Raji (cell line): Measurements from ENCODE around the gene POLE3.

Experiments
- POLR2A ChIP-seq: IDR thresholded peaks from 2 replicates; pipeline ENCODE4 v1.6.1; 2011; ENCODE audit warnings: low read depth, low read length, control low read depth; ENCODE audit not compliant: insufficient read depth

The POLE3 gene, protein sequence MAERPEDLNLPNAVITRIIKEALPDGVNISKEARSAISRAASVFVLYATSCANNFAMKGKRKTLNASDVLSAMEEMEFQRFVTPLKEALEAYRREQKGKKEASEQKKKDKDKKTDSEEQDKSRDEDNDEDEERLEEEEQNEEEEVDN

GRCh38 chr9:113410207-113410864 is at the start of gene POLE3, which contains the start of gene C9orf43:
POLE3 (minus strand) TSS chr9:113410675; CDS start chr9:113410293, 382 bp downstream.
C9orf43 (plus strand) TSS chr9:113410747; CDS start chr9:113413494, 2,747 bp downstream.
- TF ChIP-seq POLR2A = peak; percentile 85

DNA sequence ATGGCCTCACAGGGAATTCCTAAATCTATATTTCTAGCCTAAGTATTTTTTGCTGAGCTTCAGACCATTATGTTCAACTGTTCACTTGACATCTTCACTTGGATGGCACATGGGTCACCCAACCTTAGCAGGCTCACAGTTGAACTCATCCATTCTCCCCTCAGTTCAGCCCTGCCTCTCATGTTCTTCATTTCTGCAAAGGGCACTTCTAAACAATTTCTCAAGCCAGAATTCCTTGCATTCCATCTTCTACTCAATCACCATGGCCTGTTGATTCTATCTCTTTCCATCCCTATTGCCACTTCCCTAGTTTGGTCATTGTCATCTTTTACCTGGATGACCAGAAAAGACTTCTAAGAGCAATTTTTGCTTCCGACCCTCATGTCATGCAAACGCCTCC is 45.8 kb upstream of the POLE3 start:
- no peak for TF ChIP-seq POLR2A

DNA sequence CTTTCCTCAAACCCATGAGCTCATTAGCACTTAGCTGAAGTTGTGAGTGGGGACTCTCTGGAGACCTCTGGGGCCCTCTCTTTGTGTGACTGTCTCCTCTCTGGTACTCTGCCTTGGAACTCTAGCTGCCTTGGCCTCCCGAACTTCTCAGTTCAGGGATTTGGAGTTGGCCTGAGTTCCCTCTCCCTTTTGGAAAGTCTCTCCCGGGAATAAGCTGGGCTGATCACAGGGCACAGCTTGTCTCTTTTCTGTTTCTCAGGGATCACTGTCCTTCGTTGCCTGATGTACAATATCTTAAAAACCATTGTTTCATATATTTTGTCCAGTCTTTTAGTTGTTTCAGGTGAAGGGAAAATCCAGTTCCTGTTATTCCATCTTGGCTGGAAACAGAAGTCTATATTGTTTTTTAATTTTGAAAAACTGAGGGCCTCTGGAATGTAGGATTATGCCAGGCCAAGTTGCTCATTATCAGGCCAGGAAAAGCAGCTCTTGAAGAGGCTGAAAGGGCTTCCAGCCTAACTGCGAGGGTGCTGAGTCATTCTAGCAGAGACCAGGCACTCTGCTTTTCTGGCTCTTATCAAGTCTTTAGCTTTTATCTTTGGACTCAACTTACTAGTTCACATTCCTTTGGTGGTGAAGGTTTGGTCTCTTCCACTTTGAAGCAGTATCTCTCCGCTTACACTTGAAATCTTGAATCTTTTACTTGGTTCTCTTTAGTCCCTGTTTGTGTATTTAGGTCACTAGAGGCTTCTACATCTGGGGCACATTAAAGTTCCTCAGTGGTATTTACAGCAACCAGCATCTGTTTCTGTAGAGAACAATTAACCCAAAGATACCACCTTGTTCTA is 44.7 kb upstream of the POLE3 start:
- no peak for TF ChIP-seq POLR2A

DNA sequence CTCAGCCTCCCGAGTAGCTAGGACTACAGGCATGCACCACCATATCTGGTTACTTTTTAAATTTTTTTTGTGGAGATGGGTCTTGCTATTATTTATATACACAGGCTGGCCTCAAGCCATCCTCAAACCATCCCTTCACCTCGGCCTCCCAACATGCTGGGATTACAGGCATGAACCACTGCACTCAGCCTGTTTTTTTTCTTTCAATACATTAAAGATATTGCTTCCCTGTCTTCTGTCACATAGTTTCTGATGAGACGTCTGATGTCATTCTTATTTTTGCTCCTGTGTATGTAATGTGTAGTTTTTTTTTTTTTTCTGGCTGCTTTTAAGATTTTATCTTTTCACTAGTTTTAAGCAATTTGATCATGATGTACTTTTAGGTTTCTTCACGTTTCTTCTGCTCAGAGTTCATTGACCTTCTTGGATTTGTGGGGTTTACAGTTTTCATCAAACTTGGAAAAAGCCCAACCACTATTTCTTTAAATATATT is 41.7 kb upstream of the POLE3 start:
- no peak for TF ChIP-seq POLR2A

- TF ChIP-seq POLR2A = no peak
Observed at GRCh38 chr9:113449376-113449775, 38.9 kb upstream of the POLE3 start.

DNA sequence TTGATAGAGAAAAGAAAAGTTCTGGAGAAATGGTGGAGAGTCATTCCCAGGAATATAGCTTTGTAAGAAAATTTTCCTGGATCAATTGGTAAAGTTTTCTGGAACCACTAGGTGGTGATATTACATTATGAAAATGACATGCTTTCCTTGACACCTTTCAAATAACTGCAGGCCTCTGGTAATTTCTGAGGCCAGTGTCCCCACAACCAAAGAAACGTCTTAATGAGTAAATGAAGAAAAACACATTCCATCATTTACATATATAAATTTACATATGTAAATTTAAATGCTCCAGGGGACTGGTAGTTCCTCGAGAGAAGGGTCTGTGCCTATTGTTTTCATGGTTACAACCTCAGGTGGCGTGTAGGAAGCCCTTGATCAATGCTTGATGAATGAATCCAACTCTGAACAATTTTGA is 35.9 kb upstream of the POLE3 start:
- no peak for TF ChIP-seq POLR2A

DNA sequence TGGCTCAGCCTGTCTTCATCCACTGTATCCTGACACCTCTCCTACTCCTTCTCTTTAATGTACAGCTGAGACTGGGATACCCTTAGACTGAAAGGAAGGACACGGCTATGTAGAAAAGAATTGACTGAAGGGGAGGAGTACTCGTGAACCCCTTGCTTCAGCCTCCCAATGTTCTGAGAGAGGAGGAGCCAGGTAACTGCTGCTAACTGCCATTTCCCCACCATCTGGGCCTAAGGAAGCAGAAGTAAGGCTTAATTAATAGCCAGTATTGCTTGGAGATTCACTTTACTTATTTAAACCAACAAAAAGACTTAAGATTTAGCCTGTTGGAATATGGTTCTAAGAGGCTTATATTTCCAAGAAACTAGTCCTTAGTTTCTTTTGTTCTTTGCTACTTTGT is 34.3 kb upstream of the POLE3 start:
- no peak for TF ChIP-seq POLR2A

DNA sequence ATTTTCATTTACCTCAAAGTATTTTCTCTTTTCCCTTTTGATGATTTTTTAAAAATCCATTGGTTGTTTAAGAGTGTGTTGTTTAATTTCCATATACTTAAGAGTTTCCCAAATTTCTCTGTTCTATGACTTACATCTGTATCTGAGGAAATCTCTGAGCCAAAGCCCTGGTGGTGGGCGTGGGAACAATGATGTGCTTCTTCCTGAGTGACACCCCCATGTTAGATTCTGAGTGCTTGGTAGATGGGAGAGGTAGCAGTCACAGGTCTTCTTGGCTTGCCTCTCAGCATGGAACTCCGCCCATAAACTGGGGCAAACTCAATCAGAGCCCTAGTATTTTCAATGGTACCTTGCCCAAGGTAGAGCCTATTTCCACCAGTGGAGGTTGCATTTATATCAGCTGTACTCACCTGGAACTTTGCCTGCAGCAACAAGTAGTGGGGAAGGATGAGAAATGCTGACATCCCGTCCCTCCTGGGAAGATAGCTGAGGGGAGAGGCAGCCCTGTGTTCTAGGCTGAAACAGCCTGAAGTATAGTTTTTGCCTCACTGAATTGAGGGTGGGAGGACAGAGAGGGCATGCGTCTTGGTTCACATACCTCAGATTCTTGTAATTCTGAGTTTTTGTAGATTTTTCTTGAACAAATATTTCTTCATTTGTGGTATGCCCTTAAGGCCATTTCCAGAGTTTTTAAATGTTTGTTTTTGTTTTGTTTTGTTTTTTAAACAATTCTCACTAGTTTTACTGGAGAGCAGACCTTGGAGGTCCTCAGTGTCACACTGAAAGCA is 26.4 kb upstream of the POLE3 start:
- TF ChIP-seq POLR2A = no peak

DNA sequence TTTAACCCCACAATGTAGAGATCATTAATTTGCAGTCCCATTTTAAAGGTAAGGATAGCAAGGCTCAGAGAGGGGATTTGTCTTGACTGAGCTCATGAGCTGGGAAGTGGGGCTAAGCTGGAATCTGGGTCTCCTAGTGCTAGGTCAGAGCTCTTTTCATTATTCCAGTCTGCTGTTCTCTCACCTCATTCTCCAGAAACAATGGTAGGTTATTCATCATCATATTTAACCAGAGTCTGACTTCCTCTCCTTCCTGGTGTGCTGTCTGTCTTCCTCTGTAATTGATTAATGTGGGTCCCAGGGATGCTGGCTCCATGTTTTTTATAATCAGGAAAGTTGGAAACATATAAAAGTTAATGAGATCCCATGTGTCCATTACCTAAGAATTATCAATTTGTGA is 20.7 kb upstream of the POLE3 start:
- TF ChIP-seq POLR2A = no peak

GRCh38 chr9:113428062-113428615 is 17.7 kb upstream of the POLE3 start:
- TF ChIP-seq POLR2A = no peak

- TF ChIP-seq POLR2A = no peak
Observed at GRCh38 chr9:113427629-113428028, 17.2 kb upstream of the POLE3 start.

- no peak for TF ChIP-seq POLR2A
Observed at GRCh38 chr9:113426701-113427100, 16.2 kb upstream of the POLE3 start.

DNA sequence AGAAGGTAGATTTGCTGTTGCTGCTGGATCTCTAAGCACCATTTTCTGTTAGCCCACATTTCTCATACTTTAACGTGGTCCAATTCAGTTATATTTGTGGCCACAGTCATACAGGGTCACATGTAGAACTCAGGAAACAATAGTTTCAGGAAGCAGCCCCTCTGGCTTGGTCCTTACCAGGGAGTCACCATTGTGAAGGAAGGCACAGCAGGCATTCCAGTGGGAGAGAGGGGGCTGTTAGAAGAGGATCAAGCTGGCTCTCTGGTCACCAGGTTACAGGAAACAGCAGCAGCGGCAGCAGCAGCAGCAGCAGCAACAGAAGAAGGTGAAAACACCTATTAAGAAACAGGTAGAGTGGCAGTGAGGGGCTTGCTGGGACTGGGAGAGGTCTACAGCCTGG is 14.6 kb upstream of the POLE3 start:
- TF ChIP-seq POLR2A = no peak

- no peak for TF ChIP-seq POLR2A
Observed at GRCh38 chr9:113421726-113422125, 11.3 kb upstream of the POLE3 start.

- no peak for TF ChIP-seq POLR2A
Observed at GRCh38 chr9:113417370-113417769, 6.9 kb upstream of the POLE3 start.
